Activated CD4-positive, alpha-beta T cell treated with anti-CD3 and anti-CD28 coated beads, Interleukin-2, Interleukin-4, amounts not matched to agents 100 ng/mL and 50 ng/mL, durations not matched to agents 16 hours and 8 hours (primary cell): ENCODE data around the gene ALOX12.
"Not testable (repeated sequence)": the region's sequence is repeated elsewhere in the genome, so short reads cannot be mapped to it uniquely, and the experiment has no call there.

Experiments
- DNase-seq: peaks from one replicate; pipeline ENCODE4 v3.0.0-alpha.2; 2020; ENCODE audit warnings: low spot score

The ALOX12 gene

DNA sequence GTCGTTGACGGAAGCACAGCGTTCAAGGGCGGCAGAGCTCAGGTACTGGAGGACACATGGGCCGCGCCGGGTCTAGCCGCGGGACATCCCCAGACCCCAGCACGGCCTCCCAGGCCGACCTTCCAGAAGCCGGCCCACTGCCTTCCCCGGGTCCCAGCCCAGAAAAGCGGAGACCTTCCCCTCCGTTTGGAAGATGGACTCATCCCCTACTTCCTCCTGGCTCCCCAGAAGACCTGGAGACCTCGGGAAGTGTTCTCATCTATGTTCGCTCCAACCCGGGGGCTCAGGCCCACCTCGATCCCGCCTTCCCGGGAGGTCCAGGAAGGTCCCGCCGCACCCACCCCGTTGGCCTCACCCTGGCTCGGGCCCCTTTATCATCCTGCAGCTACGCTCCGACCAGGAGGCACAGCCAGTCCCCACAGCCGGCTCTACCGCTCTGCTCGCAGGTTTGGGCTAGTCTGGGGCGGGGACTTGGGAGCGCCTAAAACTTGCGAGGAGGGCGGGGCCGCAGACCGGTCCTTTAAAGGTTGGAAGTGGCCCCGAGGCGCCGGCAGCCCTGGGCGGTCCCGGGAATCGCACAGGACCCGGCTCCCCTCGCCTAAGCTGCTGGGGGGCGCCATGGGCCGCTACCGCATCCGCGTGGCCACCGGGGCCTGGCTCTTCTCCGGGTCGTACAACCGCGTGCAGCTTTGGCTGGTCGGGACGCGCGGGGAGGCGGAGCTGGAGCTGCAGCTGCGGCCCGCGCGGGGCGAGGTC is at the start of gene ALOX12:
Gene ALOX12, plus strand, starts transcription at position 550 of the 756 bp plus-strand sequence. Its CDS starts 69 bp downstream, at position 619.
- DNase-seq: no peak

DNA sequence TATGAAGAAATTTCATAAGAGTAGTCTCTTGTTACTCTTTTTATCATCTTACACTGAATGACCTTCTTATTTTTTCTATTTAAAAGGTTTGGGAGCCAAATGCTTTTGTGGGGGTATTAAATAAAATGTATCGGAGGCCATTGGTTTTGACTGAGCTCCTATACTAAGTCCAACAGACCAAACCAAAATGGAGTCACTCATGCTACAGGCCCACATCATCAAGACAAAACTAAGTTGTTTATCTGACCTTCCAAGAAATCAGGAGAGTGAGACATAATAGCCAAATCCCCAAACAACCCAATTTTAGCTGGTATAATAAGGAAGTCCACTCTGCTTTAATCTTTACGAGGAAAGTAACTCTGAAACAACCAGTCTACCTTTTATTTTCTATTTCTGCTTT is 48.1 kb upstream of the ALOX12 start:
- no peak for DNase-seq

GRCh38 chr17:6948562-6948961 is 47.3 kb upstream of the ALOX12 start:
- peak; percentile 19 for DNase-seq

DNA sequence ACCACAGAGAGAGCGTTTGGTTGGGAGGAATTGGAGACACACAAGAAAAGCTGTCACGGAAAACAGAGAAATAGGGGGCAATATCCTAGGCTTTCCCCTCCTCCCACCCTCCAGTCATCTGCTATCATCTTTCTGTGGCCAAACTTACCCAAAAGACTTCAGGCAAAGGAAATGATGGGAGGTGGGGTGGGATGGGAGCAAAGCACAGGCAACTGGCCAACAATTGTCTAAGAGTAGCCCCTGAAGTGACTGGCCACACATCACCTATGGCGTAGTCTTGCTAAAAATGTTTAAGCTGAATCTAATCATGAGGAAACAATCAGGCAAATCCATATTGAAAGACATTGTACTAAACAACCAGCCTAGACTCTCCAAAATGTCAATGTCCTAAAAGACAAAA is 46.9 kb upstream of the ALOX12 start:
- no peak for DNase-seq

DNA sequence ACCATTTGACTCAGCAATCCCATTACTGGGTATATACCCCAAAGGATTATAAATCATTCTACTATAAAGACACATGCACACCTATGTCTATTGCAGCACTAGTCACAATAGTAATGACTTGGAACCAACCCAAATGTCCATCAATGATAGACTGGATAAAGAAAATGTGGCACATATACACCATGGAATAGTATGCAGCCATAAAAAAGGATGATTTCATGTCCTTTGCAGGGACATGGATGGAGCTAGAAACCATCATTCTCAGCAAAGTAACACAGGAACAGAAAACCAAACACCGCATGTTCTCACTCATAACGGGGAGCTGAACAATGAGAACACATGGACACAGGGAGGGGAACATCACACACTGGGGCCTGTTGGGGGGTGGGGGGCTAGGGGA is 44.9 kb upstream of the ALOX12 start:
- DNase-seq: not testable (repeated sequence)

DNA sequence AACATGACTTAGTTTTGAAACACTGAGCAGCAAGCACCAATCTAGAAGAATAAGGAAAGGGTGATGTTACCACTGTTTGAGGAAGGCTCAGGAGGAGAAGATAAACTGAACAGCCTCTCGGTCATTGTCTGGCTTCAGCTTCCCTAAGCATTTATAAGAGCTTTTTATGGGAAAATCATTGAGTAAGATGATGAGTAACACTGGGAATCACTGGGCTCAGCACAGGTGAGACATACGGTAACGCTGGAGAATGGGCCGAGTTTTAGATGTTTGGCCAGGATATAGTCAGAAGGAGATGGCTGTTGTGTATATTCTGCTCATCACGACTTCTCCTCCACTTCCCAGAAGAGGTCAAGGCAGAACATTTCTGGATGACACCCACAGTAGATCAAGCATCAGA is 42.2 kb upstream of the ALOX12 start:
- DNase-seq: no peak

DNA sequence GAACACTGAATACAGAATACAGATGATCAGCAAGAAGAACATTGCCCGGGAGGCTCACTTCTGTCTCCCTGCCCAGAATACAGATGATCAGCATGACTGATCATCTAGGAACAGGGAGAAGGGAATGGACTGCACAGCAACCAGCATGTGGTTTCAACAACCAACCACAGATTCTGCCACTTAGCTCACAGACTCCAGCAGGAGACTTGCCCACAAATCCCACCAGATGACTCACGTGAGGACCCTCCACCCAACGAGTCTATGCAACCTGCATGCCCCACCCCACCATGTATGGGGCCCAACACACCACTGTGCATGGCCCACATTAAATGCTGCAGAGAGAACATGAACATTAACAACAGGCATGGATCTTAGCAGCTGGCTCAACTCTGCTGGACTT is 36.1 kb upstream of the ALOX12 start:
- DNase-seq: no peak

DNA sequence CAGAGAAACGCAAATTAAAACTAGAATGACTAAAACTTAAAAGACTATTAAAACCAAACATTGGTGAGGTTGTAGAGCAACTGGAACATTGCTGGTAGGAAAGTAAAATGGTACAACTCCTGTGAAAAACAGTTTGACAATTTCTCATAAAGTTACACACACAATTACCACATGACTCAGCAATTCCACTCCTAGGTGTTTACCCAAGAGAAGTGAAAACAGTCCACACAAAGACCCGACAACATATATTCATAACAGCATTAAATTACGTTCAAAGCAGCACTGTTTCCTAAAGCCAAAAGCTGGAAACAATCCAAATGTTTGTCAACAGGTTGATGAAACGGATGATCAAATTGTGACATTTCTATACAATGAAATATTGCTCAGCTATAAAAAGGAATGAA is 26.5 kb upstream of the ALOX12 start:
- peak; percentile 36 for DNase-seq

DNA sequence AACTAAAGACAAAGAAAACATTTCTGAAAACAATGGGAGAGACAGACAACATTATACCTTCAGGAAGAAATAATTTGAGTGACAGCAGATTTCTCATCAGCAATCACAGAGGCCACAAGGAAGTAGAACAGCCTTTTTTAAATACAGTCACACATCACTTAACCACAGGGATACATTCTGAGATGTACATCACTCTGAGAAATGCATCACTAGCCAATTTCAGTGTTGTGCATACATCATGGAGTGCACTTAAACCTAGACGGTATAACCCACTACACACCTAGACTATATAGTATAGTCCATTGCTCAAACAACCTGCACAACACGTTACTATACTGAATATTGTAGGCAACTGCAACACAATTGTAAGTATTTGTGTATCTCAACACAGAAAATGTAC is 24.9 kb upstream of the ALOX12 start:
- no peak for DNase-seq

DNA sequence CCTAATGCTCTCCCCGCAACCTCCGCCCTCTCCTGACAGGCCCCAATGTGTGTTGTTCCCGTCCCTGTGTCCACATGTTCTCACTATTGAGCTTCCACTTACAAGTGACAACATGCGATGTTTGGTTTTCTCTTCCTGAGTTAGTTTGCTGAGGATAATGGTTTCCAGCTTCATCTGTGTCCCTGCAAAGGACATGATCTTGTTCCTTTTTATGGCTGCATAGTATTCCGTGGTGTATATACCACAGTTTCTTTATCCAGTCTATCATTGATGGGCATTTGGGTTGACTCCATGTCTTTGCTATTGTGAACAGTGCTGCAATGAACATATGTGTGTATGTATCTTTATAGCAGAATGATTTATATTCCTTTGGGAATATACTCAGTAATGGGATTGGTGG is 16.4 kb upstream of the ALOX12 start:
- DNase-seq: not testable (repeated sequence)

DNA sequence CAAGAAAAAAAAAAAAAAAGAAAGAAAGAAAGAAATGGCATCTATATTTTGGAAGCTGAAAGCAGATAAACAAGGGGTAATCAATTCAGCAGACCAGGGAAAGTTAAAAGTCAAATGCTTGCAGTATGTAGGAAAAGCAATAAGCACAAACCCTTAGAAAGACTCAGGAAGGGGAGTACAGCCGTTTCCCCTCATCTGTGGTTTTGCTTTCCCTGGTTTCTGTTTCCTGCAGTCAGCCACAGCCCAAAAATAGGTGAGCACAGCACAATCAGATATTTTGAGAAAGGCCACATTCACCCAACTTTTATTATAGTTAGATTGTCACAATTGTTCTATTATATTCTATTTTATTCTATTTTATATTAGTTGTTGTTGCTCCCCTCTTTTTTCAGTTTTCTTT is 14.4 kb upstream of the ALOX12 start:
- DNase-seq: no peak

- no peak for DNase-seq
Measured at GRCh38 chr17:6985266-6985665, 10.6 kb upstream of the ALOX12 start.

DNA sequence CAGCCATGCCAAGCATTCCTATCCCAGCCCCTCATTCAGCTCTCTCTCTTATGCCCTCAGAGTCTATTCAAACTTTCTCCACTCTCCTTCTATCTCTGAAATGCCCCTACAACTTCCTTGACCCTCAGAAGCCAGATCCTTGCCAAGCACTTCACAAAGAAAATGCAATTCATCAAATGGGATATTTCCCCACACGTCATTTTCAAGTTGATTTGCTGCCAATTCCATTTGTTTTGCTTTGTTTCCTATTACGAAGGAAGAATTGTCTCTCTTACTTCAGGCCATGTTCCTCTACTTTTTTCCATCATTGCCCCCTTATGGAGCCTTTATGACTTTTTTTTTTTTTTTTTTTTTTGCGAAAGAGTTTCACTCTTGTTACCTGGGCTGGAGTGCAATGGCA is 9.2 kb upstream of the ALOX12 start:
- no peak for DNase-seq

DNA sequence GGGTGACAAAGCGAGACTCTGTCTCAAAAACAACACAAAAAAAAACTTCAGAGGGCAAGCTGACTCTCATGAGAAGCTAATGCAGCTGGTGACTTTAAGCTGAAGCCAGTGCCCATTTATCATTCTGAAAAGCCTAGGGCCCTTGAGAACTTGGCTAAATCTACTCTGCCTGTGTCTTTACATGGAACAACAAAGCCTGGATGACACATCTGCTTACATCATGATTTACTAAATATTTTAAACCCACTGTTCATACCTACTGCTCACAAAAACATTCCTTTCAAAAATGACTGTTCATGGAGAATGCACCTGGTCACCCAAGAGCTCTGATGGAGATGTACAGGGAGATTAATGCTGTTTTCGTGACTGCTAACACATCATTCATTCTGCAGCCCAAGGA is 6.1 kb upstream of the ALOX12 start:
- no peak for DNase-seq

DNA sequence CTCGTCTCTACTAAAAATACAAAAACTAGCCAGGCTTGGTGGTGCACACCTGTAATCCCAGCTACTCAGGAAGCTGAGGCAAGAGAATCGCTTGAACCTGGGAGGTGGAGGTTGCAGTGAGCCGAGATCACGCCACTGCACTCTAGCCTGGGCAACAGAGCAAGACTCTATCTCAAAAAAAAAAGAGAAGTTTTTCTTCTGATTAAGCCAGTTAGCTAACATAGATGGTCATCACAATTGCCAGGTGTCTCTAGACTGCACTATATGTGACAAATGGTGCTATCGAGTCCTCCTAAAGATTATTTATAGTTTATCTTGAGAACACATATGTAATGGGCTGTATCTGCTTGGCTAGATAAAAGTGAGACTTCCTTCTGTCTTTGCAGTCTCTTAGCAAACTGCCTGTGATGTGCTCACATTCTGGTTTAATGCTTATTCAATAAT is 2.2 kb upstream of the ALOX12 start:
- DNase-seq: not testable (repeated sequence)

- DNase-seq: no peak
Measured at GRCh38 chr17:6994118-6994598, 1.7 kb upstream of the ALOX12 start.

GRCh38 chr17:6994666-6995256 is 1.1 kb upstream of the ALOX12 start:
- DNase-seq: no peak

DNA sequence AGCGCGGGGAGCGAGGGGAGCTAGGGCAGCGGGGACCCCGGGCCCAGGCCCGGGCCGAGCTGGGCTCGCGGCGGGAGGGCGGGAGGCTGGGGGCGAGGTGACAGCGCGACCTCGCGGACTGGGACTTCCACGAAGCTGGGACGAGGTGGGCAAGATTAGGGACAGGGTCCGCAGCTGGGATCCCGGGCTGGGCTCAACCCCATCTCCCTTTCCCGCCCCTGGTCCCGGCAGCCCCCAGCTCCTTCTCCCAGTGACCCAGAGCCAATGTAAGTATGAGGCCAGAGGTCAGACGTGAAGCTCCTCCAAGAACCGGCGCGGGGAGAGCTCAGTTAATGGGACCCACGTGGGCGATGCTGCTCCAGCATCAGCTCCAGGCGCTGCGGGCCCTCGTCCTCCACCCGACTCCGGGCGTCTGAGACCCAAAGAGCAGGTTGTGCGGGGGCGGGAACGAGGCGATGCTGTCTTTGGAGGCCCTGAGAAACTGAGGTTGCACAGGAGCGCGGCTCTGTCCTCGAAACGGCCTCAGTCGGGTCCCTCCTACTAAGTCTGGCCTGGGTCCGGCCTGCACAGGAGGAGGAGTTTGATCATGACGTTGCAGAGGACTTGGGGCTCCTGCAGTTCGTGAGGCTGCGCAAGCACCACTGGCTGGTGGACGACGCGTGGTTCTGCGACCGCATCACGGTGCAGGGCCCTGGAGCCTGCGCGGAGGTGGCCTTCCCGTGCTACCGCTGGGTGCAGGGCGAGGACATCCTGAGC is 585 bp downstream of the ALOX12 start:
- no peak for DNase-seq

DNA sequence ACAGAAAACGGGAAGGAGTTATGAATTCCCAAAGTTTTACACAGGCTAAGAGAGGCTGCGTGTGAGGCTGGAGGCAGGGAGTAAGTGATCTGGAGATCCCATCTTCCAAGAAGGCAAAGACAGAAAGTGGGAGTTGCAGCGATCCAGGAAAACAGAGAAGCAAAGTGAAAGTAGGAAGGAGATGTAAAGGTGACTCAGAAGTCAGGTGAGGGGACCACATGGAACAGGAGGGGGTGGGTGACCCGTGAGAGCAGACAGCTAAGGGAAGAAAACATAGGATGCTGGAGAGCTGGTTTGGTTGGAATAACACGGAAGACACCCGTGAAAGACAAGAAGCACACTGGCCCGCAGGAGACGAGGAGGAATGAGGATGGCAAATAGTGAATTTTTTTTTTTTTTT is 1.3 kb downstream of the ALOX12 start:
- no peak for DNase-seq

GRCh38 chr17:6998855-6999508 is 3.1 kb downstream of the ALOX12 start:
- DNase-seq: no peak

- DNase-seq: peak; percentile 36
Measured at GRCh38 chr17:7001318-7001961, 5.6 kb downstream of the ALOX12 start.
